Testis (tissue), 2 donors: Measurements from ENCODE around the gene FOXI1.
"Not testable (repeated sequence)": the region's sequence is repeated elsewhere in the genome, so short reads cannot be mapped to it uniquely, and the experiment has no call there.

ENCODE experiments used
- POLR2A ChIP-seq: fragments of 450-650 bp; IDR thresholded peaks from one replicate; pipeline ENCODE4 v1.6.1; 2017; ENCODE audit warnings: antibody characterized with exemption, mild to moderate bottlenecking, moderate library complexity
- TF ChIP-seq, protein P1 (sequence below), 3 experiments: fragments of 450-650 bp in 2 of 3; fragments of 200-600 bp in 1 of 3; sonication (generic) in 1 of 3; IDR thresholded peaks; one replicate each; pipeline ENCODE4 v1.5.1; 2016 to 2019; ENCODE audit warnings: antibody characterized with exemption in 3 of 3, mild to moderate bottlenecking in 2 of 3, moderate library complexity in 1 of 3

GRCh38 chr5:170094329-170094728 lies 11.4 kb upstream of the FOXI1 start:
- TF ChIP-seq, protein P1, sequence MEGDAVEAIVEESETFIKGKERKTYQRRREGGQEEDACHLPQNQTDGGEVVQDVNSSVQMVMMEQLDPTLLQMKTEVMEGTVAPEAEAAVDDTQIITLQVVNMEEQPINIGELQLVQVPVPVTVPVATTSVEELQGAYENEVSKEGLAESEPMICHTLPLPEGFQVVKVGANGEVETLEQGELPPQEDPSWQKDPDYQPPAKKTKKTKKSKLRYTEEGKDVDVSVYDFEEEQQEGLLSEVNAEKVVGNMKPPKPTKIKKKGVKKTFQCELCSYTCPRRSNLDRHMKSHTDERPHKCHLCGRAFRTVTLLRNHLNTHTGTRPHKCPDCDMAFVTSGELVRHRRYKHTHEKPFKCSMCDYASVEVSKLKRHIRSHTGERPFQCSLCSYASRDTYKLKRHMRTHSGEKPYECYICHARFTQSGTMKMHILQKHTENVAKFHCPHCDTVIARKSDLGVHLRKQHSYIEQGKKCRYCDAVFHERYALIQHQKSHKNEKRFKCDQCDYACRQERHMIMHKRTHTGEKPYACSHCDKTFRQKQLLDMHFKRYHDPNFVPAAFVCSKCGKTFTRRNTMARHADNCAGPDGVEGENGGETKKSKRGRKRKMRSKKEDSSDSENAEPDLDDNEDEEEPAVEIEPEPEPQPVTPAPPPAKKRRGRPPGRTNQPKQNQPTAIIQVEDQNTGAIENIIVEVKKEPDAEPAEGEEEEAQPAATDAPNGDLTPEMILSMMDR (IDR thresholded peaks at IDR 0.05): not testable (repeated sequence)
- TF ChIP-seq POLR2A: not testable (repeated sequence)
